Neuron (in vitro differentiated cells): ENCODE data around the gene UFSP2.
"Not testable (repeated sequence)": the region's sequence is repeated elsewhere in the genome, so short reads cannot be mapped to it uniquely, and the experiment has no call there.

ENCODE experiments used
- H2AFZ ChIP-seq: one replicate; pipeline ENCODE4 v1.6.1; 2013; ENCODE audit warnings: low read depth, mild to moderate bottlenecking, inconsistent platforms, low read length, moderate library complexity
- H3K27me3 ChIP-seq: one replicate; pipeline ENCODE4 v1.6.1; 2013; ENCODE audit warnings: low read length; ENCODE audit not compliant: insufficient read depth
- H3K36me3 ChIP-seq: one replicate; pipeline ENCODE4 v1.6.1; 2013; ENCODE audit warnings: low read length; ENCODE audit not compliant: insufficient read depth
- H3K4me1 ChIP-seq: one replicate; pipeline ENCODE4 v1.6.1; 2013; ENCODE audit warnings: low read length; ENCODE audit not compliant: insufficient read depth
- H3K4me3 ChIP-seq: 2 replicates; pipeline ENCODE4 v1.5.1; 2013; ENCODE audit warnings: mild to moderate bottlenecking, low read length, moderate library complexity
- H3K9me3 ChIP-seq: one replicate; pipeline ENCODE4 v1.6.1; 2013; ENCODE audit warnings: low read length

Gene UFSP2

DNA sequence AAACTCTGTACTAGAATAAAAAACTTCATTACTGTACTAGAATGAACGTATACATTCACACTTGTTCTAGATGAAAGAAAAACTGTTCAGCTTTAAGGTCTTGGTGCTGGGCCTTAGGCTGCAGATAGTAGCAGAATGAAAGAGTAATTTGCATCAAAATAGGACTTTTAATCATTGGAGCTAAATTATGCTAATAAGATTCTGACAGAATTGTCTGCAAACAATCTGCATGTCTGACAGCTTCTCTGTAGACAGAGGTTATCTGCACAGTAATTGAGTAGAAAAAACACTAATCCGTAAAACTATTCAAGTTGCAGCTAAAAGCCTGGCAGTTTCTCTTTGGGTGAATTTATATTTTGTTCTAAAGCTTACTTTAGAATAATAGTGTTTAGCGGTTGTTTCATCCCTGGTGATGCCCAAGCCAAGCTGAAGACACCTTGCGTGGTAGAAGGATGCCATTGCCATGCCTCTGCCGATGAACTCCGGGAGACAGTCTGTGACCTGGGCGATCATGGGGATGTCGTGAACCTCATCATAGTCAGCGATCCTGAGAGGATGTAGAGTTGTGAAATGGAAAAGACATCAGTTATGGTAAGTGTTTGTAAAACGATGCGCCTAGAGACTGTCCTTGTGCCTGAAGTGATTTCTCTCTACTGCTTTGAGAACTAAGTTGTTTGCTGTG is 55.4 kb downstream of the UFSP2 start:
- H3K27me3 ChIP-seq, result no peaks in the 10 kb centered on the region
- peaks cover 2% of the 10 kb centered on the region for H3K9me3 ChIP-seq
- peaks cover 13% of the 10 kb centered on the region for H3K4me1 ChIP-seq
- no peak overlapping the region for H2AFZ ChIP-seq
- no peak overlapping the region for H3K4me3 ChIP-seq
- peaks cover 4% of the 10 kb centered on the region for H3K36me3 ChIP-seq

DNA sequence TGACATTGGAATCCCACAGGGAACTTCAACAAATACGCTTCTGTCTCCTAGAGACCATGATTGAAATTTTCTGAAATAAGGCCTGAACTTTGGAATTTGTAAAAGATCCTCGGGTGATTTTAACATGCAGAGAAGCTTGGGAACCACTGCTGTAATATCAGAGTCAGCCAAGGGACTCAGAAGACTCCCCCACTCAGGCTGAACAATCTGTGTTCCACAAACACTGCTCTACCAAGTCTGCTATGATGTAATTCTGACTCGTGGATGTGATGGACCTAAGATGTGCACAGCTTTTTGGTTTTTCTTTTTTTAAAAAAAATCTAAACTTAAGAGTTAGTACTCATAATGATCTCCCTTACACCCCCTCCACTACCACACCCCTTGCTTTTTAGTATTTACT is 56.0 kb downstream of the UFSP2 start:
- no peaks in the 10 kb centered on the region for H3K27me3 ChIP-seq
- H3K9me3 ChIP-seq, result peaks cover 2% of the 10 kb centered on the region
- no peak overlapping the region for H3K4me3 ChIP-seq
- no peak overlapping the region for H2AFZ ChIP-seq
- H3K4me1 ChIP-seq, result peaks cover 13% of the 10 kb centered on the region
- peaks cover 4% of the 10 kb centered on the region for H3K36me3 ChIP-seq

DNA sequence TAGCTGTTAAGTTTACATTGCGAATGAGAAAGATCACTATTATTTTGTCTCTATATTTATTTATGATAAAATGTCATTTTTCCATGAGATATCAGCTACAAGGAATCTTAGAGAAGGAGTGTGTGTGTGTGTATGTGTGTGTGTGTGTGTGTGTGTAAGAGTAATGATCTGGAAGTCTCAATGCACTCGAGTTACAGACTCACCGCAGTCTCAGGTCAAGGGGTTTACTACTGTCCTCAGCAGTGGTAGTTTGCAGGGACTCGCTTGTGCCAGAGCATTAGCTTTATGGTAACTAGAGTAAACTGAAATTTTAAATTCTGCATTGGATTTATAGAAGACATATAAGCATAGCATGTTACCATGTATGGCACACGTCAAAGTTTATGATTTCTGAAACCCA is 60.9 kb downstream of the UFSP2 start:
- H2AFZ ChIP-seq, result no peak overlapping the region
- H3K4me3 ChIP-seq, result no peak overlapping the region
- H3K27me3 ChIP-seq, result no peaks in the 10 kb centered on the region
- peaks cover 3% of the 10 kb centered on the region for H3K4me1 ChIP-seq
- peaks cover 2% of the 10 kb centered on the region for H3K9me3 ChIP-seq
- H3K36me3 ChIP-seq, result no peaks in the 10 kb centered on the region

DNA sequence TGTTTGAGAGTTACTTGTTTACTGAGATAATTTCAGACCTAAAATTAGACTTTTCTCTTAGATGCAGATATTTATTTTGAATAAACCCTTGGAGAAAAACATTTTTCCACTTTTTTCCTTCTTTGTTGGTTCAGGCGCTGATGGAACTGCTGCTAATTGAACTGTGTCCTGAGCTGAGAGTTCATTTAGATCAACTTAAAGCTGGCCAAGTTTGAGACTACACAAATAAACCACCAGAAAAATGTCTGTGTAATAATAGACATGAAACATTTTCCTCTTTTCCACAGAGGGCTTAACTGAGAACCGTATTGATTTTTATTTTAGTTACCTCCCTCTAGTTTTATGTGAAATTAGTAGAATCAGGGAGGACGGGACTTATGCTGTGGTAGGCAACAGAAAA is 62.5 kb downstream of the UFSP2 start:
- no peaks in the 10 kb centered on the region for H3K4me1 ChIP-seq
- no peak overlapping the region for H3K4me3 ChIP-seq
- H3K9me3 ChIP-seq, result peaks cover 1% of the 10 kb centered on the region
- H3K36me3 ChIP-seq, result no peaks in the 10 kb centered on the region
- H3K27me3 ChIP-seq, result no peaks in the 10 kb centered on the region
- H2AFZ ChIP-seq, result no peak overlapping the region

DNA sequence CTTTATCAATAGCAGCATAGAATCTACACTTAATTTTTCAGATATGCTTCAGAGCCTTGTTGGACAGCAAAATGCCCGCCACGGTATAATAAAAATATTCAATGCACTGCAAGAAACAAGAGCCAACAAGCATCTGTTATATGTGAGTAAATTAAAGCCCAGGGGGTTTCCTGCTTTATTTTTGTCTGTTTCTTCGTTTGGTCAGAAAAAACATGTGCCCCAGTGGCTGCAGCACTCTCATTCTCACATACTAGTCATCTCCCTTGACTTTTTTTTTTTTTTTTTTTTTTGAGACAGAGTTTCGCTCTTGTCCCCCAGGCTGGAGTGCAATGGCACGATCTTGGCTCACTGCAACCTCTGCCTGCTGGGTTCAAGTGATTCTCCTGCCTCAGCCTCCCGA is 63.2 kb downstream of the UFSP2 start:
- not testable (repeated sequence) for H3K27me3 ChIP-seq, H3K4me3 ChIP-seq, H2AFZ ChIP-seq, H3K36me3 ChIP-seq, H3K9me3 ChIP-seq, H3K4me1 ChIP-seq

DNA sequence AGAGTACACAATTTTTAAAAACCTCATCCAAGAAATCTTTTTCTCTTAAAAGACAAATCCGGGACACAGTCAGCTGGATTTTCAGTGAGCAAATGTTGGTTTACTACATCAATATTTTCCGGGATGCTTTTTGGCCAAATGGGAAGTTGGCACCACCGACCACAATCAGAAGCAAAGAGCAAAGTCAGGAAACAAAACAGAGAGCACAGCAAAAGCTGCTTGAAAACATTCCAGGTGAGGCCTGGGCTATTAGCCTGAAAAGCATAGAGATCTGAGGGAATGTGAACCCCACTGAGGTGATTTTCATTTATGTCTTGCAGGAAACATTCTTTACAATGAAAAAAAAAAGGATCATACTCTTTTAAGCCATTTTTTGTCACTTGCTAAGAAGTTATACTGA is 63.9 kb downstream of the UFSP2 start:
- no peak overlapping the region for H2AFZ ChIP-seq
- H3K36me3 ChIP-seq, result no peaks in the 10 kb centered on the region
- H3K4me1 ChIP-seq, result no peaks in the 10 kb centered on the region
- no peak overlapping the region for H3K4me3 ChIP-seq
- no peaks in the 10 kb centered on the region for H3K9me3 ChIP-seq
- H3K27me3 ChIP-seq, result no peaks in the 10 kb centered on the region

DNA sequence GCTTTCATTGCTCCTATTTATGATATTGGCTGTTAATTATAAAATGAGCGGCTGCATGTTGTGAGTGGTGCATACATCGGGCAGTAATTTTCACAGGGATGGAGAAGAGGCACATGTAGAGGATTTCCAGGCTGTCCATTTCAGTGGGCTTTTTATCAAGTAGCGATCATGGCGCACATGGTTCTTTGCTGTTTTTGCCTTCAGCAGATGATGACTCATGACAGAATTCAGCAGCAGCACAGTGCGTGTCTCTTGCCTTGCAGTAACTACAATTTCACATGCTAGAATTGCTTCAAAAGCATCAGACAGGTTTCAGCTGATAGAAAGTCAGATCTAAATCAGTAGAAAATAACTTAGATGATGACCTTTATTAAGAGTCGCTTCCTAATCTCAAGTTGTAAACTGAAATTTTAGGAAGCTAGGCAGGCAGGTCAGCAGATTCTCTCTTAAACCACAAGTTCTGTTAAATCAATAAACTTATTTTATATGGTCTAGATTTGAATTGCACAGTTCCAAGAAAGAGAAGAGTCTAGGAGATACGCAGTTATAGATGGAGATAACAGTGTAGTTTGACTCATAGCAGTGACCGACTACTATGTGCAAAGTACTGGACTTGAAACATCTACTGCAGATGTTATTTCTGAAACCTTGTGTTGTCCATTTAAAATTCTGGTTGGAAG is 65.9 kb downstream of the UFSP2 start:
- H3K27me3 ChIP-seq, result no peaks in the 10 kb centered on the region
- H3K4me1 ChIP-seq, result no peaks in the 10 kb centered on the region
- no peak overlapping the region for H3K4me3 ChIP-seq
- H2AFZ ChIP-seq, result no peak overlapping the region
- no peaks in the 10 kb centered on the region for H3K36me3 ChIP-seq
- no peaks in the 10 kb centered on the region for H3K9me3 ChIP-seq

DNA sequence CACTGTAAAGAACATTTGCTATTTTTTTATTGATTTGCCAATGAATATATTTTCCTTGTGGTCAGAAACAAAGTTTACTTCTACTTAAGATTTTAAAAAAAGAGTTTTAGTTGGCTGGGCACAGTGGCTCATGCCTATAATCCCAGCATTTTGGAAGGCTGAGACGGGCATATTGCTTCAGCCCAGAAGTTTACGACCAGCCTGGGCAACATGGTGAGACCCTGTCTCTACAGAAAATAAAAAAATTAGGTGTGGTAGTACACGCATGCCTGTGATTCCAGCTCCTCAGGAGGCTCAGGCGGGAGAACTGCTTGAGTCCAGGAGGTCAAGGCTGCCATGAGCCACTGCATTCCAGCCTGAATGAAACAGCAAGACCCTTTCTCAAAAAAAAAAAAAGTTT is 66.8 kb downstream of the UFSP2 start:
- peaks cover 4% of the 10 kb centered on the region for H3K36me3 ChIP-seq
- no peak overlapping the region for H3K4me3 ChIP-seq
- no peaks in the 10 kb centered on the region for H3K9me3 ChIP-seq
- H3K4me1 ChIP-seq, result no peaks in the 10 kb centered on the region
- no peaks in the 10 kb centered on the region for H3K27me3 ChIP-seq
- H2AFZ ChIP-seq, result no peak overlapping the region

DNA sequence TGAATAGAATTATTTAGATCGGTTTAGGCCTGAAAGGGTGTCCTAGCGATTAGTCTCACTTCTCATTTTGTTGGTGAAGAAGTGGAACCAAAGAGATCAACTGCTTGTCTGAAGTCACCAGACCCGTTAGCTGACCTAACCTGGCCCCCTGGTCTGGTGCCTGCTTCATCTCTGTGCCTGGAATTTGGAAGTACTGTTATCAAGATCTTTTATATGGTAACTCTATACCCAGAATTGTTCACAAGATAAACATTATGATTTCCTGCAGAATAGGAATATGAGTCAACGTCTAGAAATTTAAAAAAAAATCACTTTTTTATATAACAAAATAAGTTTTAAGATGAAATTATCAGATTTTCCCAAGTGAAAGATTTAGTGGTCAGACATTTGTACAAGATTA is 67.2 kb downstream of the UFSP2 start:
- H3K9me3 ChIP-seq, result no peaks in the 10 kb centered on the region
- no peaks in the 10 kb centered on the region for H3K27me3 ChIP-seq
- H3K4me1 ChIP-seq, result no peaks in the 10 kb centered on the region
- no peak overlapping the region for H3K4me3 ChIP-seq
- H2AFZ ChIP-seq, result no peak overlapping the region
- peaks cover 5% of the 10 kb centered on the region for H3K36me3 ChIP-seq

DNA sequence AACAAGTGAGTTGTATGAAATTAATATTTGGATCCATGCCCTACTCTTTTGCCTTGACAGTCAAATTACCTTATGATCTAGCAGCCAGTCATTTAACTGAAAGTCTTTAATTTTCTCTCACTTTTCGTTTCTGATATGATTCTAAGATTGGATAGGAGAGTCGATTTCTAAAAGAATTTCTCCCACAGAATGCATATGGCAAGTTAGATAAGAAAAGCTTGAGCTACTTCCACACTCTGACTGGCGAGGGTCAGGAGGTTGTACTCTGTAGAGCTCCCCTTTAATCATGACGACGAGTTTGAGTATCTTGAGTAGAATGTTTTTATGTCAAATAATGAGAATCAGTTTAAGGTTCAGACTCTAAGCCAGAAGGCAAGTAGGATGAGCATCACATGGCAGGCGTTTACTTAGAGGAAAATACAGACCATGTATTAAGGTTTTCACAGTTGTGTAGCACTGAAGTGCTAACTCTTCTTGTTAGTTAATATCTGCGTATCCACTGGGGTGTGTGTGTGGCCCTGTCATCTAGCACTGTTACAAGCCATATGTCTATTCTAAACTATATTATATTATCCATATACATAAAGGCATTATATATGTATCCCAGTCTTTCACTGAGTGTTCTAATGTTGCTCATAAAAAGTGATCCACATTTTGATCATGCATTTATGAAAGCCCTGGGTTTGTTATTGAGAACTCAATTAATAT is 67.9 kb downstream of the UFSP2 start:
- Histone ChIP-seq H3K9me3 (no peaks in the 10 kb centered on the region), H3K36me3 (peaks cover 8% of the 10 kb centered on the region), H3K4me1 (no peaks in the 10 kb centered on the region), H3K4me3 (no peak overlapping the region), H3K27me3 (no peaks in the 10 kb centered on the region), H2AFZ (no peak overlapping the region)

DNA sequence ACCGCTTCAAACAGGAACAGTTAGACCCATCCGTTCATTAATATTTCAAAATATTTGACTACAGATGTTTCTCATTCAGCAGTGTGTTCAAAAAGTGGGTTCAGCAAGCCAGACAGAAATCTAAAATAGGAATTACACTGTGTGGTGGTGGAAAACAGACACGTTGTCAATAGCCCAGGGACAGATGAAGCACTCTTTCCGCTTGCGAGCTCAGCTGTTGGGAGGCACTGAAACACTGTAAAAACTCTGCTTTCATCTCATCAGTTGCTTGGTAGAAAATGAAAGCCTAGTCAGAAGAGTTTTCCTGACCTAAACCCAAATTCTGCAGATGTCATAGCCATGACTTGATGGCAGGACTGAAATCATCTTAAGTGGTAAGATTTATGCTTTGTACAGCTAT is 68.6 kb downstream of the UFSP2 start:
- H3K36me3 ChIP-seq, result peaks cover 11% of the 10 kb centered on the region
- no peaks in the 10 kb centered on the region for H3K27me3 ChIP-seq
- no peak overlapping the region for H3K4me3 ChIP-seq
- H3K9me3 ChIP-seq, result no peaks in the 10 kb centered on the region
- H2AFZ ChIP-seq, result no peak overlapping the region
- no peaks in the 10 kb centered on the region for H3K4me1 ChIP-seq

DNA sequence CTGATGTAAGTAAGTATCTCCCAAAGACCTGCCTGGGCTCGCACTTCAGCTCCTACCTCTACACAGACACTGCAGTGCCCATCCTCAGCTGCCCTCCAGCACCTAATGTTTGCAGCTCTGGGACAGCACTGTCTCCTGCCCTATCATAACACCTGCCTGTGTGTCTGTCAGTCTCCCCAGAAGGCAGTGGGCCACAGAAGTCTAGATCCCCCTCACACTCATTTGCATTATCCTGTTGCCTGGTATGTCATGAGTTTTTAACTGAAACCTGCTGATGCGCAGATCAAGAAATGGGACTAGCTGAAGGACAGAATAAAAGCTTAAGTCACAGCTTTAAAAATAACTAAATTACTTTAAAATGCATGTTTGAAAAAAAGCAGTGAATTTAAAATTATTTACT is 73.0 kb downstream of the UFSP2 start:
- Histone ChIP-seq H3K9me3 (no peaks in the 10 kb centered on the region), H2AFZ (no peak overlapping the region), H3K4me1 (no peaks in the 10 kb centered on the region), H3K36me3 (peaks cover 31% of the 10 kb centered on the region), H3K4me3 (no peak overlapping the region), H3K27me3 (no peaks in the 10 kb centered on the region)

DNA sequence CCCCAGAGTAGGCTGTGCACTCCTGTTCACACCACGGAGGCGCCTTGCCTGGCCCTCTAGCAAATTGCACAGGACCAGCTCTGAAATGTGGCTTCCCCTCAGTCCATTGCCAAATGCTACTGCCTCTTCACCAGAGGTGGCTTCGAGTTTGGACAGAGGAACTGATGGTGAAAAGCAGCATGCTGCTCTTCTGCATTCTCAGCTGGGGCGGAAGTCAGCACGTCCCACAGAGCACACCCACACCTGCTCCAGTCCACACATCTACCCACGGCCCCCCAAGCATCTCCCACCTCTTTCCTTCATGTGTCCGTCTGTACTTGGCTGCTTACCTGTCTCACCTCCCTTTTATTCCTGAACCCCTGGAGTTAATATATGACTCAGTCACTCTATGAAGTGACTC is 73.6 kb downstream of the UFSP2 start:
- no peaks in the 10 kb centered on the region for H3K27me3 ChIP-seq
- H3K9me3 ChIP-seq, result no peaks in the 10 kb centered on the region
- H2AFZ ChIP-seq, result no peak overlapping the region
- H3K36me3 ChIP-seq, result peaks cover 34% of the 10 kb centered on the region
- no peak overlapping the region for H3K4me3 ChIP-seq
- no peaks in the 10 kb centered on the region for H3K4me1 ChIP-seq
